Activated naive CD4-positive, alpha-beta T cell (primary cell): Measurements from ENCODE around the gene TUBB3.
"Not testable (repeated sequence)": the region's sequence is repeated elsewhere in the genome, so short reads cannot be mapped to it uniquely, and the experiment has no call there.

Source experiments
- DNase-seq, 4 experiments: peaks; one replicate each; lab custom pipeline; 2025; lab: John Stamatoyannopoulos, UW

Gene TUBB3

DNA sequence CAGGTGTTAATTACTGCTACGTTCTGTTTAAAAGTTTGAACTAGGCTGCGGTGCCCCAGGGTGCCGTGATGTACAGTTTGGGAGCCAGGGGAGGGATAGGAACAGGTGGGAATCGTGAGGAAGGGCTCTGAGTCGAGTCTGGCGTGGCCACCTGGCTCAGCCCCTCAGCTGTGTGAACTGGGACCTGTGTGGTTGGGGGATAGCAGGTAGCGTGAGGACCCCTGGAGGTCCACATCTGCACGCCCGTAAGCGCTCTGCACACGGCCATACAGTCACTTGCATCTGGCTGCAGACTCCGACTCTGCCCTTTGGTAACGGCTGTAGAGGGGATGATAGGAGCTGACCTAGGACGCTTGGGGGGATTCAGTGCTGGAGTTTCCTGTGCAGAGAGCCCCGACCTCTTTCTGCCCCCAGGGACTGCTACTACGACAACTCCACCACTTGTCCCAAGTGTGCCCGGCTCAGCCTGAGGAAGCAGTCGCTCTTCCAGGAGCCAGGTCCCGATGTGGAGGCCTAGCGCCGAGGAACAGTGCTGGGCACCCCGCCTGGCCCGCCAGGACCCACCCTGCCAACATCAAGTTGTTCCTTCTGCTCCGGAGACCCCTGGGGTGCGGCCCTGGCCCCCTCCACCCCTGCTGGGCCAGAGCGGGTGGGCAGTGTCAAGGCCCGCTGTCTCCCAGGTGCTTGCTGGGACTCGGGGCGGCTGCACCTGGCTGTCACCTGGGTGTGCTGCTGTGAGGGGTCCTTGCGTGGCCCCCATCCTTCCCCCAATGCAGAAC, 42.5 kb downstream of the TUBB3 start:
- no peak for DNase-seq

DNA sequence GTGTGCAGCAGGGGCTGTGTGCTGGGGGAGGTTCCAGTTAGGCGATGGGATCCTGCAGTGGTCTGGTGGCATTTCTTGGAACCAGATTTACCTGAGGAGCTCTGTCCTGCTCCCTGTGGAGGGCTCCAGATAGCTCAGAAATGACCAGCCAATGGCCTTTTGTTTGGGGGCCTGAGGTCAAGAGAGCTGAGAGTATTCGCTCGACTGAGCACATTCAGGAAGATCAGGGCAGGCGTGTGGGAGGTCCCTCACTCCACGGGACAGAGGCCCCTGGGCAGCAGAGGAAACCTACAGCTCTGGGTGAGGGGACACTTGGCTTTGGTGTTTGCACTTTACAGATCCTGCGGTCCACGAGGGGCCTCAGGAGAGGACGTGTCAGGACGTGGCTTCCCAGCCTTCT, 43.6 kb downstream of the TUBB3 start:
- no peak for DNase-seq

DNA sequence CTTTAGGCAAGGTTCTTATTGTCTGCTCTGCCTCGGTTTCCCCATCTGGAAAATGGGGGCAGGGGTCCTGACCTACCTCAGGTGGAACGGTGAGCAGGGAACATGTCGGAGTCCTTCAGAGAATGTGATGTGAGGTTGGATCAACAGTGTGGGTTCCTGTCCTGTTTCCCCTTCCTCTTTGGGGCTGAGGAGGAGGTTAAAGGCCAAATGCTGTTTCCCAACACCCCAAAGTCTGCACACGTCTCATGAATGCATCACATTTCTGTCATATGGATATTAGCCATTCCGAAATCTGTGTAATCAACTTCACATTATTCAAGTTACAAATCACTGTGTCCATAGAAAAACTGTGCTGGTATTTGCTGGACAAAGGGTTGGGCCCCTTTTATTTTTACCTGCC, 44.3 kb downstream of the TUBB3 start:
- DNase-seq = not testable (repeated sequence)

DNA sequence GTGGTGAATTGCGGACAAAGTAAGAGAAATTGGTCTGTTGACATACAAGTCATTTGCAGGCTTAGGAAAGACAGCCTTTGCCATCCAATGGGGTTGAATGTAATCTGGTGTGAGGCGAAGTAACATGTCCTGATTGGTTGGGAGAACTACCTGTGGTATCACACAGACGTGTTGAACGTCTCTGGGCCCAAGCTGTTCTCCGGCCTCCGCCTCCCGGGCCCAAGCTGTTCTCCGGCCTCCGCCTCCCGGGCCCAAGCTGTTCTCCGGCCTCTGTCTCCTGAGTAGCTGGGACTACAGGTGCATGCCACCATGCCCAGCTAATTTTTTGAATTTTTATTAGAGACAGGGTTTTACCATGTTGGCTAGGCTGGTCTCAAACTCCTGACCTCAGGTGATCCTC, 44.9 kb downstream of the TUBB3 start:
- DNase-seq = not testable (repeated sequence)

DNA sequence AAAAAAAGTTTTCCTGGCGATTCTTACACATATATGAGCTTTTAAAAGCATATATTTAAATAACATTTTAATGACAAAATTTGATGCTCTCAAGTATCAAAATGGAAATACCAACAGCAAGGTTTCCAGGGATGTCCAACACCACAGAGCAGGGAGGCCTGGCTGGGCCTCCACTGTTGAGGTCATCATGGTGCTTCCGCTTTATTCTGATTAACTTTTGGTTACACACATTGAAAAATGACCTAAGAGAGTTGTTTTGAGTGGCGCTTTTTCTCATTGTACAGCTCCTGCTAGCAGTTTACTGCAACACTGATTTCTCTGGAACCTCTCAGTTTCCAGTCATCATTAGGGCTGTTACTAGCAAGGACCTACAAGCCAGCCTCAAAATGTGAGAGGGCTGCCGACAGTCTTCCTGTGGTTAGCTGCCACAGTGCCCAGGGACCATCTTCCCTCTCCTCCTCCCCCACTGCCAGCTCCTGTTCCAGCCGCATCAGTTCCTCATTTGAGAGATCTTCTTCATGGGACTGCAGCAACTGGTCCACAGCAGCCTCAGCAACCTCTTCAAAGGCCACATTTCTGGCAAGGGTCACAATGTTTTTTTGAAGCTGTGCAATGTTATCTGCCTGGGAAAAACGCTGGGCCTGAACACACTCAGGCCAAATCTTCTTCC, 46.7 kb downstream of the TUBB3 start:
- DNase-seq = no peak

DNA sequence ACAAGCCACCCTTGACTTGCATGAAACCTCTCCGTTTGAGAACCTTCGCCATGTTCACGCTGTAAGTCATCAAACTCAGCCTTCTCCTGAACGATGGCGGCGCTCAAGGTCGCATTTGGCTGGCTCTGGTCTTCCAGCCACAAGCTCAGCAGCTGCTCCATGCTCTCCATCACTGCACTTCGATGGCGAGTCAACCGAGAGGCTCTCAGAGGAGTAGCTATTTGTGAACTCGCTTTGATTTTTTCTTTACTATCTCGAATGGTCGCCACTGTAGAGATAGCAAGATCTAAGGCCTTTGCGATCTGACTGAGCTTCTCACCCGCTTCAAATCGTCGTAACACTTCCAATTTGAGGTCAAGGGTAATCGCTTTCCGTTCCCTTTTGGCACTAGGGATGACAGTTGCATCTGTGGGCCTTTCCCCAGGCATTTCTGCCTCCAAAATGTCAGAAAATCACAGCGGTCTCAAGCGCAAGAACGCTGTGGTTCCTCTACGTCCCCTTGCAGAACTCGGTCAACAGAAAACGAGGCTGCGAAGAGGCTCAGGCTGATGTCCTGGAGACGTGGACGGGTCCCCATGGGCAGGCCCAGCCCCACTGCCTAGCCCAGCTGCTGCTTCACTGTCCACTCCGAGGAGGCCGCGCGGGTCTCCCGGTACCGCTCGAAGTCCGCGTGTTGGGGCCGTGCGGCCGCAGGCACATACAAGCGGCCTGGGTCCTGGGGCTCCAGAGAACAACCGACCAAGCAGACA, 48.5 kb downstream of the TUBB3 start:
- DNase-seq = no peak

DNA sequence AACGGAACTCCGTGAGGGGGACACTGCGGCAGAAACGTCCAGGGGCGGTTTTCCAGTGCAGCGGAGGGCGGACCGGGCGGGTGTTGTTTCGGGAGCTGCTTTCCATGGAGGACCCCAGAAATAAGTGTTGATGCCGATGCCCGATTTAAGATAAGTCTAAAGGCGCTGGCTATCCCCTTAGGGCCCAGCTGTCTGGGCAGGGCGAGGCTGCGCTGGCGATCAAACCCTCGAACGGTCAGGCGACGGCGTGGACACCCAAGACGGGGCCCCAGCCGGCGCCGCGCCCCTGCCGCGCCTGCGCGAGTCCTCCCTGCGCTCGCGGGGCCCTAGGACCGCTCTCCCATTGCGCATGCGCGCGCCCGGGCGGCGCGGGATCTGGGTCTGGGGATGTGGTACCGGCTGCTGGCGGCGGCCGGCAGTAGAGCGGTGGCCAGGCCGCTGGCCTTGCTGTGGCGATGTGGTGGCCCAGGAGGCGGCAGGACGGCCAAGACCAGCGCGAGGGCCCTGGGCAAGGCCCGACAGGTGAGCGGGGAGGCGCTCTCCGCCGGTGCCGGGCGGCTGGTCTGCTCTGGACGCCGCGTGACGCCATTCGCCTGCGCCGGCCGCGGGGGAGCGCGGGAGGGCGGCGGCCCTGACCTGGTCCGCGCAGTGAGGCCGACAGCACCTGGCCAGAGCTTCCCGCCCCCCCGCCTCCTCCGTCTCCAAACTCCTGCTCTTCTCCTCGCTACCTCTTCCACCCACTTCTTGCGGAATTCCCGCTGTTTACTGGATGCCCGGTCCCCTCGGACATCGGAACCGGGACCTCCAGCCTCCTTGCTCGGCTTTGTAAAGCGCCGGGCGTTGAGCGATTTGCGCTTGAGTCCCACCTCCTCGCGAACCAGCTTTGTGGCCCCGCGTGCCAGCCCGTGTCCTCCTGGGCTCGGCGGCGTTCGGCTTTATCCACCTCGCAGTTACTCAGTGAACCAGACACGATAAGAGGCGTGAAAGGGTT, 49.4 kb downstream of the TUBB3 start:
- peak; percentile 72 to 87 (median 76) for DNase-seq

DNA sequence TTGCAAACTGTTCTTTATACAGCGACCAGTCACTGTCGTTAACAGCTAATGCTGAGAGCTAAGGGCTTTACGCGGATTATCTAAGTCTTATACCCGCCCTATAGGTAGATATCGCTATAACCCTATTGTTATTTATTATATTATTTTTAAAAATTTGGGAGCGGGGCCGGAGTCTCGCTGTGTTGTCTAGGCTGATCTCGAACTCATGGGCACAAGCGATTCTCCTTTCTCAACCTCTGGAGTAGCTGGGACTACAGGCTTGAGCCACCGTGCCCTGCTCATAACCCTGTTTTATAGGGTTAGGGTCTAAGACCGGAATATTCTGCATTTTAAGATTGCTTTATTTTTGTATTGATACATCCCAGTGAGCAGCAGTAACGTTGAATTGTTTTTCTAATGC, 50.1 kb downstream of the TUBB3 start:
- no peak for DNase-seq

DNA sequence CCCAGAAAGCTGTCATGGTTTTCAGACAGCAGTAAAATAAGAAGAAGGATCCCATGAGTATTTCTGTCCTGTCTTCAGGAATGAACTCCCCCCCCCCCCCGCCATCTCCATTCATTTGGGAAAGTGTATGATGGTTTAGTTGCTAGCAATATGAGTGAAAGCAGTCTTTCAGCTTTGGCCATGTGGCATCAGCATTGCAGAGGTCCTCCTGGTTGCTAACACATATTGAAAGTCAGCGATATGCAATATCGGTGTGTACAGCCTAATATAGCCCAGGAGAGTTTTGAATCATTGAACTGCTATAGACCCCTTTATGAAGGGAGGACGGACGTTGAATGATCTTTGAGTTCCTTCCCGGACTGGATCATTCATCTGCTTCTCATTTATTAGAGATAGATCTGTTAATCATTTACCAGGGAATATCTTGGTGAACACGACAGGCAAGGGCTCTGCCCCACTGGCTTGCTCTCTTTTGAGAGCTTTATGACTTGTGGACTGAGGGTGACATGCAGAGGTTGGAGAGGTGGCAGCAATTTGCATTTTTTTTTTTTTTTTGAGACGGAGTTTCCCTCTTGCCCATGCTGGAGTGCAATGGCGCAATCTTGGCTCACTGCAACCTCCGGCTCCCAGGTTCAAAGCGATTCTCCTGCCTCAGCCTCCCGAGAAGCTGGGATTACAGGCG, 50.7 kb downstream of the TUBB3 start:
- DNase-seq = no peak

DNA sequence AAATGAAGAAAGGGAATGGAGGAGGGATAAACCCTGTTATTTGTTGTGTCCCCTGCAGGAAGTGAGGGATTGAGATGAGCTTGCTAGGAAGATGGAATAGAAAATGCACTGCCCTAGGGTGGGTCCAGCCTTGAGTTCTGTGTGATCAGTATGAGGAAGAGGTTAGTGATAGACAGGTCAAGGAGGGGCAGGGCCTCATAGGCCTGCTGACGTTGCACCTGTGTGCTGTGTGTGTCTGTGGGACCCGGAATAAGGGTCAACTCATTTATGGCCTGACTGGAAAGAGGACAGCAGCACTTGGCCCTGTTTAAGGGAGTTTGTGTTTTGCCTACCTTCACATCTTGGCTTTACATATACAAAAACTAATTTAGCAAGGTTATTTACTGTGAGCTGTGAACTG, 51.7 kb downstream of the TUBB3 start:
- no peak for DNase-seq

DNA sequence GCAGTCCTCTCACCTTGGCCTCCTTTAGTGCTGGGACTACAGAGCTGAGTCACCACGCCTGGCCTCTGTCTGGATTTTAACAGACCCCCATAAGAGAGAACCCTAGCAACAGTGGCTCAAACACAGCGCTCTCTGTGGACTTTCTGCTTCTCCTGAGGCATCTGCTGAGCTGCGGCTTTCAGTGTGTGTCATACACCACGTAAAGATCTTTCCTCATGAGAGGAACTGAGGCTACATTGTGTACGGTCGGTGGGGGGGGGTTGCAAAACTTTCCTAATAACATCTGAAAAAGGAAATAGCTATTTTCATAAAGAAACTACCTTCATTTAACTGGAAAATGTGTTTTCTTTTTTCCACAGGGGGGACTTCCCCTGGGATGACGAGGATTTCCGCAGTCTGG, 58.3 kb downstream of the TUBB3 start:
- no peak for DNase-seq

DNA sequence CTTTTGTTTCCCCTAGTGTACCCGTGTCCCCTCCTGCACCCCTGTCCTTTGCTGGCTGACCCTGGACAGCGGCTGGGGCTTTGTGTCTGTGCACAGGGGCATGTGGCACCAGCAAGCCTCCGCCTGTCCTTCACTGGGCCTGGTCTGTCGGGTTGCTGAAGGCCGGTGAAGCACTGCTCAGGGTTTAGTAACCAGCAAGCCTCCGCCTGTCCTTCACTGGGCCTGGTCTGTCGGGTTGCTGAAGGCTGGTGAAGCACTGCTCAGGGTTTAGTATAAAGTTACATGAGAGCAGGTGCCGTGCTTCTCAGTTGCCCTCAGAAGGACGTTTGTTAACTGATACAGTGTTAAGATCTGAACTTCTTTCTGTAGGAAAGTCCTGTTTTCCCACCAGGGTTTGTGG, 59.2 kb downstream of the TUBB3 start:
- no peak for DNase-seq

DNA sequence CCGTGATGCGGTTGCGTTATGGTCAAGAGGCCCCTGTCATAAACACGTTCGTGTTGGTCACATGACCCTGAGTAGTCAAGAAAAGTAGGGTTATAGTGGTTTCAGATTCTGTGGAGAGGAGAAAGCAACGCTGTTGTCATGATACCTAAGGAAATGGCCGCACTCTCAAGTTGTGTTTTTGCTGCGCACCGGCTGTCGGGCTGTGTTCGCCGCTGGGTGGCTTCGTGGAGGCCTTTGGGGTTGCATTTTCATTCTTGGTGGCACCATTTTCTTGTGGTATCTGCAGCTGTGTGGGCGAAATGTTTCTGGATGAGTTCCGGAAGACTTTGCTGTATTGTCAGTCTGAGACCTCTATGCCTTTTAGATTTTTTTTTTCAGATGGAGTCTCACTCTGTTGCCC, 60.4 kb downstream of the TUBB3 start:
- no peak for DNase-seq

DNA sequence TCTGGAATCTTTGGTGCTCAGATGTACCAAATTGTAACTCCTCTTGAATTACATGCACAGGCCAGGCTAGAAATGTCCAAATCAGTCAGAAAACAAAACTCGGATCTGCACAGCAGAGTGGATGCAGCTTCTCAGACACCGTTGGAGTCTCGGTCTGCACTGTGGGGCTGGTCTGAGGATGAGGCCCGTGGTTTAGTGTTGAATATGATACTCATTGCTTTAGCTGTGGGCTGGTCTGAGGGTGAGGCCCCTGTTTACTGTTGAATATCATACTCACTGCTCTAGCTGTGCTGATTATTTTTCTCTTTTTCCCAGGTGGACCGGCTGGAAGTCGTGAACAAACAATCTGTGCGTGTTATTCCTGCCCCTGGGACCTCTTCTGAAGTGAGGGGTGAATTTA, 61.1 kb downstream of the TUBB3 start:
- DNase-seq = no peak

DNA sequence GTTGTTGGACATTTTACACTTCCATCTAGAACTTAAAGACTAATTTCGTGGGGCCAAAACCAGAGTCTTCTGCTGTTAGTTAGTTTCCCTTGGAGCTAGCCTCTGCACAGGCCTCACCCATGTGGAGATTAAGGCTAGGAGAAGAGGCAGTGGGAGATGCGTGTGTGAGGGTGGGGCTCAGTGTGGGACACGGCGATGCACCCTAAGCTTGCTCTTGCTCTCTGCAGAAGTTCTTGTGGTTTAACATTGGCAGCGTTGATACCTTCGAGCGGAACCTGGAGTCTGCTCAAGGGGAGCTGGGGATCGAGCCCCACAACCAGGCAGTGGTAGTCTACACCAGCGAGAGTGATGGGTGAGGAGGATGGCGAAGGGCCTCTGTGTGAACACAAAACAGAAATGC, 62.1 kb downstream of the TUBB3 start:
- no peak for DNase-seq
